ENCODE results near the gene EXOSC1.

GRCh38 chr10:97483506-97483905, 37.7 kb upstream of the EXOSC1 start:
- TF ChIP-seq CTCF (IDR thresholded peaks at IDR 0.05; ENCODE audit: low read depth, low read length) (no peak), MAX (IDR thresholded peaks at IDR 0.05; ENCODE audit: low read depth, low read length) (no peak), POLR2A (IDR thresholded peaks at IDR 0.05; ENCODE audit: extremely low read depth, insufficient read length) (no peak)

Measured in NB4 (cell line).